GM12878 (cell line): ENCODE results near the gene GNB2. TPM values are rescaled to one million over a fixed set of nuclear protein-coding genes. Genes with fewer than 3 reads are reported as not detected.
A peak's percentile ranks its signal among the peaks of the same experiment; 100 is the strongest.

ENCODE experiments used
- BACH1 ChIP-seq: fragments of 450-650 bp; IDR thresholded peaks from 2 replicates; pipeline ENCODE4 v1.6.1; 2017; ENCODE audit warnings: mild to moderate bottlenecking, borderline replicate concordance
- BCLAF1 ChIP-seq: fragments of 450-650 bp; IDR thresholded peaks from 2 replicates; pipeline ENCODE4 v1.6.1; 2017; ENCODE audit warnings: antibody characterized with exemption, mild to moderate bottlenecking, moderate library complexity
- E2F8 ChIP-seq: fragments of 450-650 bp; IDR thresholded peaks from 2 replicates; pipeline ENCODE4 v1.6.1; 2018; ENCODE audit warnings: mild to moderate bottlenecking, low read depth, moderate library complexity; ENCODE audit not compliant: partially characterized antibody
- ELK1 ChIP-seq: IDR thresholded peaks from 2 replicates; pipeline ENCODE4 v1.6.1; 2012; ENCODE audit warnings: low read depth, low read length, improper control_type of control experiment
- FOS ChIP-seq: IDR thresholded peaks from 3 replicates; pipeline ENCODE4 v1.6.1; 2011; ENCODE audit warnings: borderline replicate concordance; ENCODE audit not compliant: insufficient read length; ENCODE audit errors: extremely low read depth
- RELB ChIP-seq: fragments of 450-650 bp; IDR thresholded peaks from 2 replicates; pipeline ENCODE4 v1.6.1; 2017; ENCODE audit warnings: low read depth, mild to moderate bottlenecking, moderate library complexity
- RFX5 ChIP-seq: IDR thresholded peaks from 2 replicates; pipeline ENCODE4 v1.6.1; 2011; ENCODE audit warnings: low read depth, low read length, improper control_type of control experiment
- SP1 ChIP-seq: IDR thresholded peaks from one replicate; pipeline ENCODE4 v1.6.1; 2011; ENCODE audit warnings: low read depth, low read length
- polyA plus RNA-seq, 11 experiments: library from polyadenylated mRNA; depleted of rRNA in 4 of 11; unstranded in 6 of 11; stranded (reverse) in 5 of 11; fragments of >200 nt; fragmentation: Nextera tagmentation in 4 of 11; fragmentation: Illumina TruSeq in 1 of 11; extraction: Ambion mirVana in 4 of 11; extraction: Trizol in 1 of 11; gene quantifications; 1 replicate in 1 of 11; 2 replicates in 10 of 11; pipeline versions ENCODE4 v1.2.1 to v1.2.3, GENCODE V29; 2011 to 2016; ENCODE audit warnings: inconsistent platforms in 2 of 11, missing spikeins in 2 of 11, low read depth in 1 of 11
- total RNA-seq, 4 experiments: library from RNA; depleted of rRNA in 3 of 4; stranded (reverse); fragments of >200 nt in 3 of 4; fragmentation: Illumina TruSeq in 1 of 4; extraction: Trizol in 1 of 4; gene quantifications; 2 replicates each; pipeline versions ENCODE4 v1.2.1 to v1.2.3, GENCODE V29; 2013 to 2021

The GNB2 gene
- total and polyA plus RNA-seq, 10 of the 15 experiments (the other 5 are each of a cell fraction or from before 2014, with no cell fraction given): 0.35 to 175 (median 59.7) TPM

- TF ChIP-seq BACH1: no peak
- no peak for TF ChIP-seq SP1
- TF ChIP-seq E2F8: peak; percentile 40
- TF ChIP-seq ELK1: no peak
- TF ChIP-seq RELB: no peak
- no peak for TF ChIP-seq BCLAF1
- no peak for TF ChIP-seq FOS
- TF ChIP-seq RFX5: no peak
Measured at GRCh38 chr7:100691676-100692577, 18.4 kb downstream of the GNB2 start (continued).
